B cell (primary cell): Measurements from ENCODE around the gene SNAP47. TPM values are rescaled to one million over a fixed set of nuclear protein-coding genes. Genes with fewer than 3 reads are reported as not detected.

Source experiments
- ATAC-seq: fragments of 200-7000 bp; cut with Tn5 transposase; one replicate; pipeline ENCODE4 v1.10.0; 2021; ENCODE audit warnings: low read depth, mild to moderate bottlenecking, moderate number of reproducible peaks, moderate library complexity
- CTCF ChIA-PET: fragments of 350-600 bp; sonication (Branson Sonifier 250); formaldehyde crosslinking; loops from one replicate; lab custom pipeline; 2021; ENCODE audit warnings: antibody characterized with exemption, inconsistent platforms; lab: Charles Lee
- POLR2A ChIA-PET: fragments of 350-600 bp; sonication (Branson Sonifier 250); formaldehyde crosslinking; loops from one replicate; lab custom pipeline; 2021; ENCODE audit warnings: antibody characterized with exemption; lab: Charles Lee
- DNase-seq: peaks from one replicate; pipeline ENCODE4 v3.0.0; 2013
- H2AFZ ChIP-seq: 2 replicates; pipeline ENCODE4 v1.6.1; 2012; ENCODE audit warnings: mild to moderate bottlenecking, low read depth, low read length; ENCODE audit not compliant: insufficient read depth, poor library complexity, severe bottlenecking
- H3K27ac ChIP-seq, 2 donors: 1 replicate in 1 of 2; 2 replicates in 1 of 2; pipeline ENCODE4 v1.5.1; 2012 to 2013; ENCODE audit warnings: low read length in 2 of 2, mild to moderate bottlenecking in 2 of 2, moderate library complexity in 1 of 2
- H3K27me3 ChIP-seq, 4 experiments: fragments of 200-600 bp in 1 of 4; sonication (generic) in 1 of 4; replicated peaks in 1 of 4; 1 replicate in 2 of 4; 2 replicates in 2 of 4; pipeline versions ENCODE4 v1.6.1 to v1.7.0; 2013 to 2016; ENCODE audit warnings: low read length in 3 of 4, mild to moderate bottlenecking in 2 of 4, mixed read lengths in 1 of 4, moderate library complexity in 1 of 4; ENCODE audit not compliant: insufficient read depth in 4 of 4, control insufficient read depth in 3 of 4; ENCODE audit errors: control extremely low read depth in 1 of 4
- H3K36me3 ChIP-seq, 2 experiments: replicated peaks in 1 of 2; 1 replicate in 1 of 2; 2 replicates in 1 of 2; pipeline versions ENCODE4 v1.6.1 to v1.7.1; 2013; ENCODE audit warnings: low read length in 1 of 2; ENCODE audit not compliant: insufficient read depth in 2 of 2, control insufficient read depth in 1 of 2; ENCODE audit errors: control extremely low read depth in 1 of 2, extremely low read depth in 1 of 2
- H3K4me1 ChIP-seq, 2 donors: fragments of 200-600 bp in 1 of 2; sonication (generic) in 1 of 2; 1 replicate in 1 of 2; 2 replicates in 1 of 2; pipeline versions ENCODE4 v1.5.1 to v1.6.1; 2013 to 2017; ENCODE audit warnings: low read length in 2 of 2; ENCODE audit not compliant: control insufficient read depth in 2 of 2, insufficient read depth in 2 of 2
- H3K4me2 ChIP-seq: replicated peaks from 2 replicates; pipeline ENCODE3; 2012; ENCODE audit warnings: mild to moderate bottlenecking, low read depth, low read length; ENCODE audit not compliant: poor library complexity, severe bottlenecking
- H3K4me3 ChIP-seq, 5 experiments: fragments of 200-600 bp in 1 of 5; sonication (generic) in 1 of 5; 1 replicate in 3 of 5; 2 replicates in 2 of 5; pipeline versions ENCODE4 v1.5.1 to v1.7.0; 2011 to 2016; ENCODE audit warnings: low read length in 4 of 5, mild to moderate bottlenecking in 4 of 5, low read depth in 2 of 5, control low read depth in 1 of 5, moderate library complexity in 1 of 5; ENCODE audit not compliant: insufficient read depth in 1 of 5; ENCODE audit errors: control extremely low read depth in 1 of 5, extremely low read depth in 1 of 5
- H3K79me2 ChIP-seq: fragments of 200-600 bp; sonication (generic); one replicate; pipeline ENCODE4 v1.6.0; 2016; ENCODE audit warnings: low read length; ENCODE audit not compliant: control insufficient read depth, insufficient read depth
- H3K9ac ChIP-seq: fragments of 200-600 bp; sonication (generic); 2 replicates; pipeline ENCODE4 v1.6.1; 2017; ENCODE audit warnings: mild to moderate bottlenecking, low read length, moderate library complexity
- H3K9me3 ChIP-seq, 3 donors: one replicate each; pipeline versions ENCODE4 v1.6.1 to v1.7.1; 2013; ENCODE audit warnings: low read length in 2 of 3; ENCODE audit not compliant: control insufficient read depth in 2 of 3, insufficient read depth in 1 of 3; ENCODE audit errors: control extremely low read depth in 1 of 3
- H4K20me1 ChIP-seq: 2 replicates; pipeline ENCODE4 v1.6.0; 2012; ENCODE audit warnings: mild to moderate bottlenecking, low read length; ENCODE audit not compliant: insufficient read depth, control insufficient read depth, poor library complexity, severe bottlenecking
- H3K27ac Mint-ChIP-seq: one replicate; pipeline ENCODE4 v1.8.0; 2021; ENCODE audit warnings: mixed read lengths
- H3K27me3 Mint-ChIP-seq: one replicate; pipeline ENCODE4 v1.8.0; 2021; ENCODE audit warnings: mixed read lengths
- H3K4me1 Mint-ChIP-seq: one replicate; pipeline ENCODE4 v1.8.0; 2021; ENCODE audit warnings: mixed read lengths
- H3K4me3 Mint-ChIP-seq: one replicate; pipeline ENCODE4 v1.8.0; 2021; ENCODE audit warnings: mixed read lengths
- H3K9me3 Mint-ChIP-seq: one replicate; pipeline ENCODE4 v1.8.0; 2022; ENCODE audit warnings: mixed read lengths; ENCODE audit not compliant: insufficient read depth
- CTCF ChIP-seq: fragments of 200-600 bp; IDR thresholded peaks from one replicate; pipeline ENCODE4 v1.8.0; 2022; ENCODE audit warnings: antibody characterized with exemption, mild to moderate bottlenecking
- EZH2 ChIP-seq: IDR thresholded peaks from 2 replicates; pipeline ENCODE4 v1.6.1; 2012; ENCODE audit warnings: borderline replicate concordance, low read depth, mild to moderate bottlenecking, moderate library complexity, low read length; ENCODE audit not compliant: insufficient read depth, poor library complexity, severe bottlenecking
- WGBS: methylation state at CpG from one replicate; pipeline ENCODE4 v1.1.5; 2013; ENCODE audit warnings: missing lambda C conversion rate; ENCODE audit not compliant: insufficient coverage; 5-methylcytosine and 5-hydroxymethylcytosine counted together
- intact Hi-C: fragments of 100-400 bp; cut with micrococcal nuclease; formaldehyde crosslinking; loops from one replicate; pipeline ENCODE4 v1.10.0; 2022
- polyA plus RNA-seq: library from polyadenylated mRNA; depleted of rRNA; stranded (reverse); fragments of >200 nt; gene quantifications from 2 replicates; pipeline ENCODE4 v1.2.3, GENCODE V29; 2012
- total RNA-seq, 2 donors: library from RNA; stranded (reverse); fragments of 120-200 nt in 1 of 2; gene quantifications; 1 replicate in 1 of 2; 2 replicates in 1 of 2; pipeline versions ENCODE4 v1.2.3 to v1.2.4, GENCODE V29; 2013 to 2022

The SNAP47 gene
- total and polyA plus RNA-seq, 2 donors (not counting 1 experiment from before 2014, with no cell fraction given): 25.6 to 34.9 TPM

- no peaks in the 10 kb centered on the region for H4K20me1 ChIP-seq
- no peak for TF ChIP-seq EZH2
- TF ChIP-seq CTCF: no peak
- H3K27ac ChIP-seq: peak overlapping the region; percentile 27 to 57
- peak overlapping the region; percentile 39 to 79 (median 76) for H3K4me3 ChIP-seq
- 2% methylated on average over 47 of the region's 60 CpGs for WGBS
- peaks cover 19% of the 10 kb centered on the region for H3K4me1 Mint-ChIP-seq
- peaks cover 0 to 17% (median 0%) of the 10 kb centered on the region in 3 donors for H3K9me3 ChIP-seq
- H3K79me2 ChIP-seq: no peaks in the 10 kb centered on the region
- H3K4me1 ChIP-seq: peaks cover 26 to 35% of the 10 kb centered on the region in 2 donors
- H2AFZ ChIP-seq: peak overlapping the region; percentile 94
- H3K27me3 ChIP-seq: no peaks in the 10 kb centered on the region
- peak overlapping the region; percentile 70 for H3K9ac ChIP-seq
- ChIA-PET POLR2A (interaction anchor here (0.7 to 1.0 kb wide), 3 partner anchors 49 to 59 kb away, joined by 5 to 7 read pairs (median 6); partner anchors contain the start of genes JMJD4 and SNAP47), CTCF (no interaction called here)
- peak; percentile 92 for ATAC-seq
- peak overlapping the region; percentile 91 for H3K4me3 Mint-ChIP-seq
- no peaks in the 10 kb centered on the region for H3K9me3 Mint-ChIP-seq
- no peaks in the 10 kb centered on the region for H3K27me3 Mint-ChIP-seq
- H3K36me3 ChIP-seq: peaks cover 0 to 3% of the 10 kb centered on the region in 2 experiments
- peak overlapping the region; percentile 68 for H3K27ac Mint-ChIP-seq
- peak; percentile 97 for DNase-seq
- intact Hi-C loops: loop anchor here (1.0 to 10.0 kb wide), 7 partner anchors 25 to 1695 kb away; partner anchors contain the start of genes JMJD4, RNF187, SNAP47 and TRIM11
- peak overlapping the region; percentile 86 for H3K4me2 ChIP-seq
Observed at GRCh38 chr1:227787513-227788270, 52.5 kb downstream of the SNAP47 start.
